GM23248 (cell line): Measurements from ENCODE around the gene MMP17. TPM values are rescaled to one million over a fixed set of nuclear protein-coding genes. Genes with fewer than 3 reads are reported as not detected.

Experiments
- DNase-seq: peaks from one replicate; pipeline ENCODE4 v3.0.0-alpha.2; 2015
- H2AFZ ChIP-seq: fragments of 200-600 bp; sonication (generic); 2 replicates; pipeline ENCODE4 v1.6.1; 2016; ENCODE audit warnings: antibody characterized with exemption
- H3F3A ChIP-seq: fragments of 200-600 bp; sonication (generic); 2 replicates; pipeline ENCODE4 v1.6.1; 2016; ENCODE audit warnings: mild to moderate bottlenecking, antibody characterized with exemption, mixed run types; ENCODE audit not compliant: insufficient read depth
- H3K27ac ChIP-seq: fragments of 200-600 bp; sonication (generic); 2 replicates; pipeline ENCODE4 v1.5.1; 2016; ENCODE audit warnings: mild to moderate bottlenecking
- H3K27me3 ChIP-seq: fragments of 200-600 bp; sonication (generic); replicated peaks from 2 replicates; pipeline ENCODE4 v1.6.1; 2016; ENCODE audit warnings: mild to moderate bottlenecking; ENCODE audit not compliant: insufficient read depth
- H3K36me3 ChIP-seq: fragments of 200-600 bp; sonication (generic); 2 replicates; pipeline ENCODE4 v1.6.1; 2016; ENCODE audit warnings: low read depth, mild to moderate bottlenecking
- H3K4me1 ChIP-seq: fragments of 200-600 bp; sonication (generic); 2 replicates; pipeline ENCODE4 v1.6.1; 2016; ENCODE audit warnings: mild to moderate bottlenecking; ENCODE audit not compliant: insufficient read depth
- H3K4me2 ChIP-seq: fragments of 200-600 bp; sonication (generic); one replicate; pipeline ENCODE4 v1.6.1; 2016; ENCODE audit warnings: mild to moderate bottlenecking; ENCODE audit not compliant: unreplicated experiment
- H3K4me3 ChIP-seq: fragments of 200-600 bp; sonication (generic); 2 replicates; pipeline ENCODE4 v1.5.1; 2016; ENCODE audit warnings: mild to moderate bottlenecking
- H3K79me2 ChIP-seq: fragments of 200-600 bp; sonication (generic); 2 replicates; pipeline ENCODE4 v1.6.1; 2016; ENCODE audit warnings: mild to moderate bottlenecking; ENCODE audit not compliant: insufficient read depth
- H3K9ac ChIP-seq: fragments of 200-600 bp; sonication (generic); 2 replicates; pipeline ENCODE4 v1.6.1; 2016; ENCODE audit warnings: mild to moderate bottlenecking
- H3K9me2 ChIP-seq: fragments of 200-600 bp; sonication (generic); 2 replicates; pipeline ENCODE4 v1.6.1; 2016; ENCODE audit warnings: mixed run types, mild to moderate bottlenecking, moderate library complexity; ENCODE audit not compliant: insufficient read depth
- H3K9me3 ChIP-seq: fragments of 200-600 bp; sonication (generic); one replicate; pipeline ENCODE4 v1.6.1; 2017; ENCODE audit warnings: low read depth
- H4K20me1 ChIP-seq: fragments of 200-600 bp; sonication (generic); 2 replicates; pipeline ENCODE4 v1.6.0; 2016; ENCODE audit not compliant: insufficient read depth
- EZH2 ChIP-seq: fragments of 200-600 bp; sonication (generic); IDR thresholded peaks from 2 replicates; pipeline ENCODE4 v1.6.1; 2018; ENCODE audit warnings: antibody characterized with exemption, mild to moderate bottlenecking; ENCODE audit not compliant: insufficient read depth, poor library complexity, severe bottlenecking
- EZH2phosphoT487 ChIP-seq: fragments of 200-600 bp; sonication (generic); IDR thresholded peaks from 2 replicates; pipeline ENCODE4 v1.6.1; 2018; ENCODE audit warnings: antibody characterized with exemption, moderate library complexity, mild to moderate bottlenecking, low read depth; ENCODE audit not compliant: insufficient read depth
- WGBS, 2 experiments: methylation state at CpG; one replicate each; pipeline ENCODE4 v1.1.6; 2015 to 2017; ENCODE audit warnings: low lambda C conversion rate in 2 of 2, low coverage in 1 of 2; ENCODE audit errors: missing lambda C conversion rate in 2 of 2; 5-methylcytosine and 5-hydroxymethylcytosine counted together
- in situ Hi-C: fragments of 300-500 bp; cut with MboI; formaldehyde crosslinking; loops from 2 replicates; pipeline ENCODE4 v1.15.0; 2020
- polyA plus RNA-seq: library from polyadenylated mRNA; unstranded; fragments of >200 nt; fragmentation: Nextera tagmentation; extraction: Ambion mirVana; gene quantifications from 2 replicates; pipeline ENCODE4 v1.2.1, GENCODE V29; 2016
- total RNA-seq: library from RNA; depleted of rRNA; stranded (reverse); fragments of >200 nt; shearing (Covaris generic); gene quantifications from 2 replicates; pipeline ENCODE4 v1.2.3, GENCODE V29; 2014

MMP17 gene
- total and polyA plus RNA-seq, 2 experiments from 2014 or later = 10.1 to 52.1 TPM

- Histone ChIP-seq H3K4me3 (no peak overlapping the region), H3K79me2 (no peaks in the 10 kb centered on the region), H4K20me1 (no peaks in the 10 kb centered on the region), H3K27me3 (no peaks in the 10 kb centered on the region), H3K9ac (no peak overlapping the region), H3K9me3 (no peaks in the 10 kb centered on the region), H3K9me2 (no peaks in the 10 kb centered on the region), H3K4me1 (peaks cover 24% of the 10 kb centered on the region), H3F3A (peaks cover 3% of the 10 kb centered on the region; the same call in 1 of the 2 replicates), H2AFZ (no peak overlapping the region), H3K4me2 (no peak overlapping the region), H3K27ac (no peak overlapping the region), H3K36me3 (no peaks in the 10 kb centered on the region)
- in situ Hi-C loops = no loop called here
- DNase-seq = no peak
- WGBS, 2 experiments = 86 to 91% methylated on average over 10 of the region's 10 CpGs
- TF ChIP-seq EZH2phosphoT487 (no peak), EZH2 (no peak)
Measured at GRCh38 chr12:131856366-131857097, 28.3 kb downstream of the MMP17 start.

- Histone ChIP-seq H3K36me3 (no peaks in the 10 kb centered on the region), H3K9me3 (no peaks in the 10 kb centered on the region), H3K9ac (no peak overlapping the region), H3F3A (peaks cover 3% of the 10 kb centered on the region; the same call in 1 of the 2 replicates), H3K4me2 (no peak overlapping the region), H3K4me3 (no peak overlapping the region), H3K27me3 (no peaks in the 10 kb centered on the region), H3K27ac (no peak overlapping the region), H3K9me2 (no peaks in the 10 kb centered on the region), H2AFZ (no peak overlapping the region), H3K79me2 (no peaks in the 10 kb centered on the region), H4K20me1 (no peaks in the 10 kb centered on the region), H3K4me1 (peaks cover 23% of the 10 kb centered on the region)
- TF ChIP-seq EZH2phosphoT487 (no peak), EZH2 (no peak)
- WGBS, 2 experiments = 87 to 88% methylated on average over 21 of the region's 21 CpGs
- in situ Hi-C loops = no loop called here
- DNase-seq = no peak
Measured at GRCh38 chr12:131857908-131858850, 30.0 kb downstream of the MMP17 start.

- Histone ChIP-seq H4K20me1 (no peaks in the 10 kb centered on the region), H3K36me3 (no peaks in the 10 kb centered on the region), H3K79me2 (no peaks in the 10 kb centered on the region), H2AFZ (peak overlapping the region; percentile 78), H3K4me2 (peak overlapping the region; percentile 47), H3K9ac (peak overlapping the region; percentile 80), H3F3A (peaks cover 3% of the 10 kb centered on the region; the same call in 1 of the 2 replicates), H3K27me3 (no peaks in the 10 kb centered on the region), H3K4me3 (peak overlapping the region; percentile 37; the same call in 1 of the 2 replicates), H3K27ac (peak overlapping the region; percentile 86), H3K9me2 (no peaks in the 10 kb centered on the region), H3K9me3 (no peaks in the 10 kb centered on the region), H3K4me1 (peaks cover 28% of the 10 kb centered on the region)
- 20 to 24% methylated on average over 18 to 20 of the region's 22 CpGs for WGBS, 2 experiments
- in situ Hi-C loops = no loop called here
- peak; percentile 87 for DNase-seq
- TF ChIP-seq EZH2phosphoT487 (no peak), EZH2 (no peak)
Measured at GRCh38 chr12:131860472-131861260, 32.5 kb downstream of the MMP17 start.
